Fibroblast of upper back skin (primary cell): ENCODE measurements around the gene DACH1.

ENCODE experiments used
- DNase-seq: peaks from one replicate; pipeline ENCODE4 v3.0.0-alpha.2; 2013

Gene DACH1

GRCh38 chr13:71685072-71685471 lies 181.9 kb downstream of the DACH1 start:
- DNase-seq: no peak

GRCh38 chr13:71681901-71682613 lies 184.9 kb downstream of the DACH1 start:
- no peak for DNase-seq

- no peak for DNase-seq
Observed at GRCh38 chr13:71677124-71677523, 189.9 kb downstream of the DACH1 start.

- no peak for DNase-seq
Observed at GRCh38 chr13:71672512-71672911, 194.5 kb downstream of the DACH1 start.

GRCh38 chr13:71663431-71663830 lies 203.6 kb downstream of the DACH1 start:
- no peak for DNase-seq

- peak; percentile 16 for DNase-seq
Observed at GRCh38 chr13:71661921-71662320, 205.1 kb downstream of the DACH1 start.

- no peak for DNase-seq
Observed at GRCh38 chr13:71659404-71659803, 207.6 kb downstream of the DACH1 start.

GRCh38 chr13:71645467-71645866 lies 221.5 kb downstream of the DACH1 start:
- no peak for DNase-seq

- no peak for DNase-seq
Observed at GRCh38 chr13:71644579-71644978, 222.4 kb downstream of the DACH1 start.

GRCh38 chr13:71643448-71643860 lies 223.6 kb downstream of the DACH1 start:
- DNase-seq: no peak

- DNase-seq: no peak
Observed at GRCh38 chr13:71638751-71639150, 228.3 kb downstream of the DACH1 start.

GRCh38 chr13:71634602-71635443 lies 232.2 kb downstream of the DACH1 start:
- DNase-seq: no peak

- no peak for DNase-seq
Observed at GRCh38 chr13:71634182-71634581, 232.8 kb downstream of the DACH1 start.

- no peak for DNase-seq
Observed at GRCh38 chr13:71632721-71633120, 234.3 kb downstream of the DACH1 start.

GRCh38 chr13:71632206-71632605 lies 234.8 kb downstream of the DACH1 start:
- DNase-seq: no peak

GRCh38 chr13:71629167-71629566 lies 237.8 kb downstream of the DACH1 start:
- no peak for DNase-seq

GRCh38 chr13:71626421-71627117 lies 240.4 kb downstream of the DACH1 start:
- no peak for DNase-seq

- no peak for DNase-seq
Observed at GRCh38 chr13:71625694-71626093, 241.3 kb downstream of the DACH1 start.

GRCh38 chr13:71624653-71625600 lies 242.1 kb downstream of the DACH1 start:
- DNase-seq: no peak

- DNase-seq: no peak
Observed at GRCh38 chr13:71621174-71622124, 245.6 kb downstream of the DACH1 start.

- no peak for DNase-seq
Observed at GRCh38 chr13:71619096-71619495, 247.9 kb downstream of the DACH1 start.
